Left renal pelvis (tissue), 4 donors: ENCODE measurements around the gene SLC22A23. TPM values are rescaled to one million over a fixed set of nuclear protein-coding genes. Genes with fewer than 3 reads are reported as not detected.

Experiments used
- DNase-seq, 4 donors: peaks; one replicate each; pipeline ENCODE4 v3.0.0-alpha.2; 2013; ENCODE audit warnings: low read depth in 4 of 4, low spot score in 3 of 4
- polyA plus RNA-seq, 4 donors: library from polyadenylated mRNA; unstranded; fragments of 120-200 nt; gene quantifications; one replicate each; pipeline ENCODE4 v1.2.1, GENCODE V29; 2013; ENCODE audit not compliant: insufficient read length in 4 of 4

Gene SLC22A23
- 10 to 100 TPM in 2 of 4 donors, 1 to 10 TPM in 2; 3.3 to 13.7 (median 11.0) TPM for polyA plus RNA-seq

- peak in 3 of 4 donors; percentile 49 to 58 (median 54) for DNase-seq
Measured at GRCh38 chr6:3456898-3457709, at the start of gene SLC22A23. Gene SLC22A23 (minus strand): TSS chr6:3457050. CDS start chr6:3456559, 491 bp downstream.

- no peak for DNase-seq
Measured at GRCh38 chr6:3506200-3506599, 49.4 kb upstream of the SLC22A23 start.

GRCh38 chr6:3504938-3505805 lies 48.3 kb upstream of the SLC22A23 start:
- no peak for DNase-seq

GRCh38 chr6:3504354-3504753 lies 47.5 kb upstream of the SLC22A23 start:
- no peak for DNase-seq

GRCh38 chr6:3501826-3502500 lies 45.1 kb upstream of the SLC22A23 start:
- DNase-seq = no peak

- DNase-seq = peak in 3 of 4 donors; percentile 16 to 29 (median 22)
Measured at GRCh38 chr6:3500262-3501014, 43.6 kb upstream of the SLC22A23 start.

GRCh38 chr6:3499603-3500002 lies 42.8 kb upstream of the SLC22A23 start:
- DNase-seq = no peak

GRCh38 chr6:3496395-3496794 lies 39.5 kb upstream of the SLC22A23 start:
- DNase-seq = no peak

- DNase-seq = no peak
Measured at GRCh38 chr6:3494391-3495100, 37.7 kb upstream of the SLC22A23 start.

- no peak for DNase-seq
Measured at GRCh38 chr6:3490625-3490980, 33.8 kb upstream of the SLC22A23 start.

GRCh38 chr6:3489961-3490624 lies 33.2 kb upstream of the SLC22A23 start:
- DNase-seq = no peak

GRCh38 chr6:3489027-3489757 lies 32.3 kb upstream of the SLC22A23 start:
- DNase-seq = no peak

GRCh38 chr6:3484946-3485345 lies 28.1 kb upstream of the SLC22A23 start:
- no peak for DNase-seq

- DNase-seq = no peak
Measured at GRCh38 chr6:3484192-3484591, 27.3 kb upstream of the SLC22A23 start.

GRCh38 chr6:3483675-3484074 lies 26.8 kb upstream of the SLC22A23 start:
- DNase-seq = no peak

- DNase-seq = no peak
Measured at GRCh38 chr6:3482869-3483268, 26.0 kb upstream of the SLC22A23 start.

- DNase-seq = no peak
Measured at GRCh38 chr6:3481640-3482039, 24.8 kb upstream of the SLC22A23 start.

GRCh38 chr6:3480009-3480408 lies 23.2 kb upstream of the SLC22A23 start:
- no peak for DNase-seq
